HepG2 (cell line): ENCODE results near the gene HS6ST2. TPM values are rescaled to one million over a fixed set of nuclear protein-coding genes. Genes with fewer than 3 reads are reported as not detected.

Source experiments
- ATAC-seq: fragments of 200-7000 bp; cut with Tn5 transposase; 3 replicates; pipeline ENCODE4 v1.9.1; 2020; ENCODE audit warnings: mild to moderate bottlenecking, moderate library complexity
- BruUV-seq: library from RNA; stranded (reverse); fragments of 400-500 nt; replicated peaks from 2 replicates; lab custom pipeline; 2021; lab: Mats Ljungman, UMichigan
- CTCF ChIA-PET: fragments of 300-600 bp; formaldehyde crosslinking; extraction: SDS; loops from one replicate; lab custom pipeline; 2021; ENCODE audit warnings: low total read pairs, inconsistent platforms, low intra/inter-chr PET ratio; lab: Yijun Ruan, JAX
- POLR2A ChIA-PET: fragments of 350-600 bp; sonication (Branson Sonifier 250); formaldehyde crosslinking; loops from one replicate; lab custom pipeline; 2020; ENCODE audit warnings: antibody characterized with exemption, inconsistent platforms; lab: Yijun Ruan, JAX
- DNase-seq: peaks from one replicate; pipeline ENCODE4 v3.0.0-alpha.2; 2015; ENCODE audit warnings: low spot score
- FAIRE-seq: peaks from 3 replicates; lab custom pipeline; 2011; peaks lifted over from hg19 to GRCh38; lab: Jason Lieb, UNC
- H2AFZ ChIP-seq: one replicate; pipeline ENCODE4 v1.6.1; 2011; ENCODE audit warnings: low read length, inconsistent platforms
- H3K27ac ChIP-seq: fragments of 300-600 bp; 3 replicates; pipeline ENCODE4 v1.8.0; 2011; ENCODE audit warnings: mixed run types, mild to moderate bottlenecking, mixed read lengths, low read length, inconsistent platforms; ENCODE audit not compliant: insufficient read depth; ENCODE audit errors: extremely low read length
- H3K27me3 ChIP-seq, 2 experiments: fragments of 200-600 bp in 1 of 2; 2 replicates in 1 of 2; 3 replicates in 1 of 2; pipeline versions ENCODE4 v1.6.0 to v1.8.0; 2011; ENCODE audit warnings: low read length in 2 of 2, mild to moderate bottlenecking in 2 of 2, moderate library complexity in 2 of 2, inconsistent platforms in 1 of 2; ENCODE audit not compliant: insufficient read depth in 2 of 2, control insufficient read depth in 1 of 2
- H3K36me3 ChIP-seq, 2 experiments: fragments of 200-600 bp in 1 of 2; replicated peaks in 1 of 2; 2 replicates in 1 of 2; 3 replicates in 1 of 2; pipeline versions ENCODE4 v1.5.1 to v1.8.0; 2011; ENCODE audit warnings: low read length in 2 of 2, inconsistent platforms in 1 of 2; ENCODE audit not compliant: insufficient read depth in 2 of 2, control insufficient read depth in 1 of 2
- H3K4me1 ChIP-seq: 2 replicates; pipeline ENCODE4 v1.5.1; 2012; ENCODE audit warnings: low read length, inconsistent platforms; ENCODE audit not compliant: insufficient read depth
- H3K4me2 ChIP-seq: 2 replicates; pipeline ENCODE4 v1.6.0; 2011; ENCODE audit warnings: low read depth, low read length, inconsistent platforms
- H3K4me3 ChIP-seq, 3 experiments: fragments of 200-600 bp in 1 of 3; sonication (generic), shearing (Covaris generic) in 1 of 3; replicated peaks in 1 of 3; 2 replicates each; pipeline ENCODE4 v1.5.1; 2011 to 2016; ENCODE audit warnings: low read length in 3 of 3, inconsistent platforms in 2 of 3, low read depth in 2 of 3, mild to moderate bottlenecking in 2 of 3, control low read depth in 1 of 3, mixed read lengths in 1 of 3; ENCODE audit not compliant: insufficient read depth in 1 of 3
- H3K79me2 ChIP-seq: one replicate; pipeline ENCODE4 v1.6.1; 2011; ENCODE audit warnings: low read length, inconsistent platforms; ENCODE audit not compliant: insufficient read depth
- H3K9ac ChIP-seq: 2 replicates; pipeline ENCODE4 v1.6.0; 2011; ENCODE audit warnings: mild to moderate bottlenecking, low read depth, low read length, inconsistent platforms; ENCODE audit not compliant: insufficient read depth
- H3K9me3 ChIP-seq: 2 replicates; pipeline ENCODE4 v1.5.1; 2012; ENCODE audit warnings: mild to moderate bottlenecking, low read length
- H4K20me1 ChIP-seq: 2 replicates; pipeline ENCODE4 v1.6.0; 2011; ENCODE audit warnings: inconsistent platforms, mild to moderate bottlenecking, low read length, moderate library complexity; ENCODE audit not compliant: insufficient read depth
- BCL6 ChIP-seq: IDR thresholded peaks from 2 replicates; pipeline ENCODE4 v1.6.1; 2016; ENCODE audit warnings: missing genetic modification reagents, missing compliant biosample characterization
- CBX5 ChIP-seq: sonication (generic); formaldehyde crosslinking; IDR thresholded peaks from 2 replicates; pipeline ENCODE4 v1.4.0; 2020; ENCODE audit warnings: missing genetic modification reagents, borderline replicate concordance
- CHD2 ChIP-seq: IDR thresholded peaks from 2 replicates; pipeline ENCODE4 v1.6.1; 2011; ENCODE audit warnings: low read depth, low read length, improper control_type of control experiment
- ELK4 ChIP-seq: sonication (generic); formaldehyde crosslinking; IDR thresholded peaks from 2 replicates; pipeline ENCODE4 v1.9.0; 2021; ENCODE audit warnings: missing genetic modification reagents, borderline replicate concordance
- FOSL2 ChIP-seq: sonication (generic); formaldehyde crosslinking; IDR thresholded peaks from 2 replicates; pipeline ENCODE4 v1.4.0; 2020; ENCODE audit warnings: missing genetic modification reagents
- FOXP1 ChIP-seq, 2 experiments: fragments of 450-650 bp in 1 of 2; IDR thresholded peaks; 2 replicates each; pipeline ENCODE4 v1.6.1; 2017 to 2018; ENCODE audit warnings: antibody characterized with exemption in 1 of 2
- KDM6A ChIP-seq: IDR thresholded peaks from 2 replicates; pipeline ENCODE4 v1.6.1; 2016; ENCODE audit warnings: low read depth
- NFAT5 ChIP-seq: sonication (generic); formaldehyde crosslinking; IDR thresholded peaks from 2 replicates; pipeline ENCODE4 v1.4.0; 2020; ENCODE audit warnings: missing genetic modification reagents
- NFYB ChIP-seq: sonication (generic); formaldehyde crosslinking; IDR thresholded peaks from 2 replicates; pipeline ENCODE4 v1.4.0; 2020; ENCODE audit warnings: missing genetic modification reagents
- RFX3 ChIP-seq: IDR thresholded peaks from 2 replicates; pipeline ENCODE4 v1.6.1; 2016; ENCODE audit warnings: missing biosample characterization, missing genetic modification reagents
- RNF2 ChIP-seq: fragments of 450-650 bp; conservative IDR thresholded peaks from 2 replicates; pipeline ENCODE4 v1.6.1; 2016; ENCODE audit warnings: low read depth
- SSRP1 ChIP-seq: IDR thresholded peaks from 2 replicates; pipeline ENCODE4 v1.6.1; 2016; ENCODE audit warnings: control low read depth
- TBX3 ChIP-seq: fragments of 450-650 bp; IDR thresholded peaks from 2 replicates; pipeline ENCODE4 v1.6.1; 2017; ENCODE audit warnings: antibody characterized with exemption, mild to moderate bottlenecking, inconsistent platforms, borderline replicate concordance
- ZBTB2 ChIP-seq: sonication (generic); formaldehyde crosslinking; IDR thresholded peaks from 2 replicates; pipeline ENCODE4 v1.8.0; 2022; ENCODE audit warnings: low read depth, missing genetic modification reagents
- ZFP36L1 ChIP-seq: sonication (generic); formaldehyde crosslinking; IDR thresholded peaks from 2 replicates; pipeline ENCODE4 v1.8.0; 2022; ENCODE audit warnings: mild to moderate bottlenecking, missing genetic modification reagents, moderate library complexity
- ZNF337 ChIP-seq: sonication (generic); formaldehyde crosslinking; IDR thresholded peaks from 2 replicates; pipeline ENCODE4 v1.5.1; 2020; ENCODE audit warnings: missing genetic modification reagents, low read depth, mild to moderate bottlenecking, borderline replicate concordance
- ZNF563 ChIP-seq: sonication (generic); formaldehyde crosslinking; IDR thresholded peaks from 2 replicates; pipeline ENCODE4 v1.8.0; 2022; ENCODE audit warnings: mild to moderate bottlenecking, moderate library complexity, missing genetic modification reagents
- ZNF672 ChIP-seq: sonication (generic); formaldehyde crosslinking; IDR thresholded peaks from 2 replicates; pipeline ENCODE4 v1.8.1; 2022; ENCODE audit warnings: missing genetic modification reagents
- ZNF703 ChIP-seq: sonication (generic); formaldehyde crosslinking; IDR thresholded peaks from 2 replicates; pipeline ENCODE4 v1.5.1; 2020; ENCODE audit warnings: missing genetic modification reagents, mild to moderate bottlenecking, moderate library complexity, borderline replicate concordance
- WGBS: methylation state at CpG from one replicate; pipeline ENCODE4 v1.1.6; 2017; ENCODE audit warnings: low lambda C conversion rate; 5-methylcytosine and 5-hydroxymethylcytosine counted together
- in situ Hi-C: cut with HindIII; loops from 2 replicates; pipeline ENCODE4 v1.10.0; 2017; ENCODE audit warnings: low pct_unique_long_range_greater_than_20kb; ENCODE audit not compliant: extremely low pct_ligation_motif_present
- intact Hi-C: fragments of 100-400 bp; cut with micrococcal nuclease; formaldehyde crosslinking; loops from one replicate; pipeline ENCODE4 v1.10.0; 2022; ENCODE audit not compliant: unreplicated experiment
- polyA plus RNA-seq, 8 experiments: library from polyadenylated mRNA; depleted of rRNA in 3 of 8; stranded (reverse) in 7 of 8; unstranded in 1 of 8; fragments of >200 nt; fragmentation: Illumina TruSeq in 4 of 8; extraction: Trizol in 4 of 8; gene quantifications; 2 replicates each; pipeline versions ENCODE4 v1.2.1 to v1.2.3, GENCODE V29; 2011 to 2016; ENCODE audit warnings: low read depth in 4 of 8, missing spikeins in 1 of 8, mixed read lengths in 1 of 8; ENCODE audit not compliant: insufficient read depth in 1 of 8
- total RNA-seq, 5 experiments: library from RNA; depleted of rRNA; stranded (reverse); fragments of >200 nt; fragmentation: Illumina TruSeq; extraction: Trizol; gene quantifications; 2 replicates each; pipeline ENCODE4 v1.2.3, GENCODE V29; 2016; ENCODE audit warnings: low read depth in 1 of 5

Gene HS6ST2
- total and polyA plus RNA-seq, 2 of the 13 experiments (the other 11 are each of a cell fraction or from before 2014, with no cell fraction given), result 0.05 TPM; not detected in 1

- TF ChIP-seq ZNF563 (CRISPR knock-in tag) (no peak), ZNF703 (CRISPR knock-in tag) (no peak), ZBTB2 (no peak), RNF2 (no peak), FOSL2 (CRISPR knock-in tag) (no peak), BCL6 (CRISPR knock-in tag) (no peak), KDM6A (CRISPR knock-in tag) (no peak)
These were observed 228.2 kb downstream of the HS6ST2 start (continued) for GRCh38 chrX:132730266-132730665.

GRCh38 chrX:132728296-132728695 is 230.1 kb downstream of the HS6ST2 start:
- in situ Hi-C loops, result loop anchor here (25.0 kb wide), 1 partner anchor 459 kb away; no protein-coding TSS in a partner anchor
- FAIRE-seq, result no peak
- CTCF ChIA-PET, result no interaction called here
- TF ChIP-seq SSRP1 (CRISPR knock-in tag) (no peak), ELK4 (CRISPR knock-in tag) (no peak), ZNF337 (no peak), CBX5 (CRISPR knock-in tag) (no peak), NFYB (CRISPR knock-in tag) (no peak), ZFP36L1 (CRISPR knock-in tag) (no peak), NFAT5 (no peak), CHD2 (no peak), FOXP1 (IDR thresholded peaks at IDR 0.05) (no peak), FOXP1 (CRISPR knock-in tag; IDR thresholded peaks at IDR 0.05) (no peak), RFX3 (CRISPR knock-in tag) (no peak), ZNF672 (CRISPR knock-in tag) (no peak), TBX3 (no peak)

More at GRCh38 chrX:132728296-132728695, 230.1 kb downstream of the HS6ST2 start:
- POLR2A ChIA-PET, result no interaction called here
- Histone ChIP-seq H3K4me2 (no peak overlapping the region), H4K20me1 (no peaks in the 10 kb centered on the region), H3K9ac (no peak overlapping the region), H3K27me3 (no peaks in the 10 kb centered on the region), H2AFZ (no peak overlapping the region), H3K4me3 (no peak overlapping the region), H3K27ac (no peak overlapping the region), H3K4me1 (no peaks in the 10 kb centered on the region), H3K79me2 (no peaks in the 10 kb centered on the region), H3K9me3 (no peaks in the 10 kb centered on the region), H3K36me3 (no peaks in the 10 kb centered on the region)
- no peak for ATAC-seq
- whole genome bisulfite sequencing, result 35% methylated on average over 4 of the region's 6 CpGs
- intact Hi-C loops, result no loop called here
- DNase-seq, result no peak
- BruUV-seq, result no TSS peak
